Nephron (organoid): ENCODE data around the gene DEFB132.
A peak's percentile ranks its signal among the peaks of the same experiment; 100 is the strongest.

Source experiments
- H3K27ac Mint-ChIP-seq, 3 experiments: 2 replicates each; pipeline ENCODE4 v1.8.0; 2020; ENCODE audit warnings: mixed read lengths in 3 of 3, mild to moderate bottlenecking in 2 of 3, moderate library complexity in 1 of 3
- H3K27me3 Mint-ChIP-seq: 2 replicates; pipeline ENCODE4 v1.8.0; 2021; ENCODE audit warnings: low read depth, mild to moderate bottlenecking, moderate library complexity, mixed read lengths
- H3K36me3 Mint-ChIP-seq: 2 replicates; pipeline ENCODE4 v1.8.0; 2020; ENCODE audit warnings: low read depth, mixed read lengths
- H3K4me1 Mint-ChIP-seq: 2 replicates; pipeline ENCODE4 v1.8.0; 2020; ENCODE audit warnings: mixed read lengths
- H3K4me3 Mint-ChIP-seq, 3 experiments: 2 replicates each; pipeline ENCODE4 v1.8.0; 2020; ENCODE audit warnings: mild to moderate bottlenecking in 3 of 3, mixed read lengths in 3 of 3, moderate library complexity in 2 of 3
- H3K9me3 Mint-ChIP-seq: 2 replicates; pipeline ENCODE4 v1.8.0; 2020; ENCODE audit warnings: mixed read lengths
- CTCF ChIP-seq, 3 experiments: fragments of 200-600 bp; sonication (generic); IDR thresholded peaks; one replicate each; pipeline ENCODE4 v1.5.0; 2021; ENCODE audit warnings: antibody characterized with exemption in 3 of 3; ENCODE audit not compliant: unreplicated experiment in 3 of 3

Gene DEFB132

GRCh38 chr20:270517-270916 lies 13.0 kb downstream of the DEFB132 start:
- Mint-ChIP-seq H3K4me1 (peaks cover 13% of the 10 kb centered on the region), H3K36me3 (peaks cover 37% of the 10 kb centered on the region), H3K27me3 (peaks cover 3% of the 10 kb centered on the region), H3K27ac (peak overlapping the region in 2 of 3 experiments; percentile 11 to 34), H3K9me3 (no peaks in the 10 kb centered on the region), H3K4me3 (no peak overlapping the region)
- TF ChIP-seq CTCF (IDR thresholded peaks at IDR 0.05; ENCODE audit: unreplicated experiment in 3 of 3), result no peak

GRCh38 chr20:271069-271468 lies 13.5 kb downstream of the DEFB132 start:
- Mint-ChIP-seq H3K4me1 (peaks cover 13% of the 10 kb centered on the region), H3K36me3 (peaks cover 41% of the 10 kb centered on the region), H3K27me3 (peaks cover 3% of the 10 kb centered on the region), H3K4me3 (no peak overlapping the region), H3K9me3 (no peaks in the 10 kb centered on the region), H3K27ac (no peak overlapping the region)
- no peak for TF ChIP-seq CTCF (IDR thresholded peaks at IDR 0.05; ENCODE audit: unreplicated experiment in 3 of 3)

- H3K9me3 Mint-ChIP-seq, result no peaks in the 10 kb centered on the region
- no peak overlapping the region for H3K27ac Mint-ChIP-seq
- peaks cover 3% of the 10 kb centered on the region for H3K27me3 Mint-ChIP-seq
- no peak overlapping the region for H3K4me3 Mint-ChIP-seq
- H3K4me1 Mint-ChIP-seq, result peaks cover 10% of the 10 kb centered on the region
- TF ChIP-seq CTCF (IDR thresholded peaks at IDR 0.05; ENCODE audit: unreplicated experiment in 3 of 3), result no peak
- H3K36me3 Mint-ChIP-seq, result peaks cover 46% of the 10 kb centered on the region
Measured at GRCh38 chr20:271528-271927, 14.0 kb downstream of the DEFB132 start.

- TF ChIP-seq CTCF (IDR thresholded peaks at IDR 0.05; ENCODE audit: unreplicated experiment in 3 of 3), result no peak
- Mint-ChIP-seq H3K27ac (no peak overlapping the region), H3K27me3 (peaks cover 3% of the 10 kb centered on the region), H3K4me3 (no peak overlapping the region), H3K4me1 (peaks cover 5% of the 10 kb centered on the region), H3K9me3 (no peaks in the 10 kb centered on the region), H3K36me3 (peaks cover 58% of the 10 kb centered on the region)
Measured at GRCh38 chr20:272718-273117, 15.2 kb downstream of the DEFB132 start.

- H3K27ac Mint-ChIP-seq, result no peak overlapping the region
- peaks cover 69% of the 10 kb centered on the region for H3K36me3 Mint-ChIP-seq
- H3K9me3 Mint-ChIP-seq, result no peaks in the 10 kb centered on the region
- no peak for TF ChIP-seq CTCF (IDR thresholded peaks at IDR 0.05; ENCODE audit: unreplicated experiment in 3 of 3)
- H3K4me3 Mint-ChIP-seq, result no peak overlapping the region
- H3K4me1 Mint-ChIP-seq, result peaks cover 5% of the 10 kb centered on the region
- H3K27me3 Mint-ChIP-seq, result peaks cover 3% of the 10 kb centered on the region
Measured at GRCh38 chr20:273884-274283, 16.4 kb downstream of the DEFB132 start.

GRCh38 chr20:275791-276190 lies 18.3 kb downstream of the DEFB132 start:
- no peak for TF ChIP-seq CTCF (IDR thresholded peaks at IDR 0.05; ENCODE audit: unreplicated experiment in 3 of 3)

More at GRCh38 chr20:275791-276190, 18.3 kb downstream of the DEFB132 start:
- peaks cover 5% of the 10 kb centered on the region for H3K4me1 Mint-ChIP-seq
- H3K9me3 Mint-ChIP-seq, result no peaks in the 10 kb centered on the region
- H3K4me3 Mint-ChIP-seq, result no peak overlapping the region
- H3K27ac Mint-ChIP-seq, result no peak overlapping the region
- no peaks in the 10 kb centered on the region for H3K27me3 Mint-ChIP-seq
- peaks cover 72% of the 10 kb centered on the region for H3K36me3 Mint-ChIP-seq
